Hepatocyte (in vitro differentiated cells): Measurements from ENCODE around the gene PTPRN2. TPM values are rescaled to one million over a fixed set of nuclear protein-coding genes. Genes with fewer than 3 reads are reported as not detected.

Source experiments
- DNase-seq: peaks from one replicate; pipeline ENCODE4 v3.0.0-alpha.2; 2016; ENCODE audit warnings: low spot score
- H2AFZ ChIP-seq: fragments of 200-600 bp; sonication (generic); 2 replicates; pipeline ENCODE4 v1.6.0; 2016; ENCODE audit warnings: antibody characterized with exemption, mild to moderate bottlenecking
- H3K27ac ChIP-seq: fragments of 200-600 bp; sonication (generic); 2 replicates; pipeline ENCODE4 v1.5.1; 2016; ENCODE audit warnings: mild to moderate bottlenecking
- H3K27me3 ChIP-seq: fragments of 200-600 bp; sonication (generic); 2 replicates; pipeline ENCODE4 v1.6.1; 2016
- H3K36me3 ChIP-seq: fragments of 200-600 bp; sonication (generic); replicated peaks from 2 replicates; pipeline ENCODE4 v1.5.1; 2016; ENCODE audit warnings: low read depth; ENCODE audit not compliant: insufficient read depth
- H3K4me1 ChIP-seq: fragments of 200-600 bp; sonication (generic); 2 replicates; pipeline ENCODE4 v1.5.1; 2016; ENCODE audit warnings: mild to moderate bottlenecking, moderate library complexity; ENCODE audit not compliant: insufficient read depth
- H3K4me2 ChIP-seq: fragments of 200-600 bp; sonication (generic); 2 replicates; pipeline ENCODE4 v1.6.0; 2016
- H3K4me3 ChIP-seq: fragments of 200-600 bp; sonication (generic); 2 replicates; pipeline ENCODE4 v1.5.1; 2016; ENCODE audit warnings: mild to moderate bottlenecking
- H3K79me2 ChIP-seq: fragments of 200-600 bp; sonication (generic); 2 replicates; pipeline ENCODE4 v1.6.0; 2017; ENCODE audit warnings: mild to moderate bottlenecking
- H3K9me2 ChIP-seq: fragments of 200-600 bp; sonication (generic); replicated peaks from 2 replicates; pipeline ENCODE4 v1.6.0; 2017; ENCODE audit warnings: mild to moderate bottlenecking; ENCODE audit not compliant: insufficient read depth
- H3K9me3 ChIP-seq: fragments of 200-600 bp; sonication (generic); 2 replicates; pipeline ENCODE4 v1.5.1; 2016; ENCODE audit warnings: low read depth, mild to moderate bottlenecking
- H4K20me1 ChIP-seq: fragments of 200-600 bp; sonication (generic); 2 replicates; pipeline ENCODE4 v1.6.0; 2016; ENCODE audit warnings: mild to moderate bottlenecking; ENCODE audit not compliant: insufficient read depth, poor library complexity, severe bottlenecking
- CTCF ChIP-seq: fragments of 200-600 bp; sonication (generic); IDR thresholded peaks from 2 replicates; pipeline ENCODE4 v1.5.1; 2016; ENCODE audit warnings: antibody characterized with exemption, mild to moderate bottlenecking; ENCODE audit not compliant: poor library complexity
- EZH2 ChIP-seq: fragments of 200-600 bp; sonication (generic); IDR thresholded peaks from 2 replicates; pipeline ENCODE4 v1.6.1; 2016; ENCODE audit warnings: antibody characterized with exemption, mild to moderate bottlenecking, borderline replicate concordance
- EZH2phosphoT487 ChIP-seq: fragments of 200-600 bp; sonication (generic); IDR thresholded peaks from one replicate; pipeline ENCODE4 v1.6.1; 2018; ENCODE audit warnings: antibody characterized with exemption, mild to moderate bottlenecking, low read depth, moderate library complexity; ENCODE audit not compliant: unreplicated experiment, severe bottlenecking
- WGBS: methylation state at CpG from one replicate; pipeline ENCODE4 v1.1.6; 2016; ENCODE audit warnings: low lambda C conversion rate; ENCODE audit errors: missing lambda C conversion rate; 5-methylcytosine and 5-hydroxymethylcytosine counted together
- polyA plus RNA-seq: library from polyadenylated mRNA; unstranded; fragments of >200 nt; fragmentation: Nextera tagmentation; extraction: Ambion mirVana; gene quantifications from 2 replicates; pipeline ENCODE4 v1.2.1, GENCODE V29; 2016
- total RNA-seq: library from RNA; depleted of rRNA; stranded (reverse); fragments of >200 nt; gene quantifications from 2 replicates; pipeline ENCODE4 v1.2.3, GENCODE V29; 2014

PTPRN2 gene
- total and polyA plus RNA-seq, 2 experiments from 2014 or later: 2.1 to 3.3 TPM

DNA sequence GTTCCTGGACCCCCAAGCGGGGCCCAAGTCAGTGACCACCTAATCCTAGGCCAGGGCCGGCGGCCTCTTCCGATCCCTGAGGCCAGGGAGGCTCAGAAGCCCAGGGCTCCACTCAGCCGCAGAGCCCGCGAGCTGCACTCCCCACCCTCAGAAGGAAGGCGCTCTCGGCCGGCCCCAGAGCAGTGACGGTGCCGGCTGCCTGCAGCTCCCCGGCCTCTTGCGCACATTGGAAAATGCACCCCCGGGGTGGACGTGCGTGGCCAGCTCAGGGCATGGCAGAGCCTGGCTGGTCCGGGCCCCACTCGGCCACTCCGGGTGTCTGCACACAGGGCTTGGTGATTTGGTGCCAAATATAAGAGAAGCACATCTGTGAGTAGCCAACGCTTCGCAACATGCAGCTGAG is 269.1 kb downstream of the PTPRN2 start:
- no peaks in the 10 kb centered on the region for H4K20me1 ChIP-seq
- H3K27me3 ChIP-seq: no peaks in the 10 kb centered on the region
- no peak overlapping the region for H3K27ac ChIP-seq
- H3K36me3 ChIP-seq: no peaks in the 10 kb centered on the region
- no peaks in the 10 kb centered on the region for H3K9me2 ChIP-seq
- H3K4me1 ChIP-seq: no peaks in the 10 kb centered on the region
- no peak overlapping the region for H3K4me3 ChIP-seq
- H3K79me2 ChIP-seq: no peaks in the 10 kb centered on the region
- no peaks in the 10 kb centered on the region for H3K9me3 ChIP-seq
- H2AFZ ChIP-seq: no peak overlapping the region
- no peak for DNase-seq
- TF ChIP-seq EZH2: no peak
- TF ChIP-seq EZH2phosphoT487: no peak
- no peak for TF ChIP-seq CTCF
- no peak overlapping the region for H3K4me2 ChIP-seq
- 94% methylated on average over 13 of the region's 22 CpGs for WGBS

- Histone ChIP-seq H3K4me3 (no peak overlapping the region), H3K4me2 (peak overlapping the region; percentile 67), H2AFZ (peak overlapping the region; percentile 33)
Observed at GRCh38 chr7:158317238-158318205, 270.1 kb downstream of the PTPRN2 start.

GRCh38 chr7:158316466-158317031 is 271.1 kb downstream of the PTPRN2 start:
- Histone ChIP-seq H3K9me3 (no peaks in the 10 kb centered on the region), H3K4me3 (no peak overlapping the region), H2AFZ (no peak overlapping the region), H3K79me2 (no peaks in the 10 kb centered on the region), H4K20me1 (no peaks in the 10 kb centered on the region), H3K4me1 (no peaks in the 10 kb centered on the region), H3K4me2 (no peak overlapping the region), H3K9me2 (no peaks in the 10 kb centered on the region), H3K27ac (no peak overlapping the region), H3K27me3 (no peaks in the 10 kb centered on the region), H3K36me3 (no peaks in the 10 kb centered on the region)
- DNase-seq: no peak
- WGBS: 98% methylated on average over 34 of the region's 35 CpGs
- TF ChIP-seq EZH2 (no peak), CTCF (no peak), EZH2phosphoT487 (no peak)

More at GRCh38 chr7:158317238-158318205, 270.1 kb downstream of the PTPRN2 start:
- peak; percentile 13 for TF ChIP-seq CTCF
- TF ChIP-seq EZH2phosphoT487: no peak
- no peak for TF ChIP-seq EZH2
- Histone ChIP-seq H3K9me3 (no peaks in the 10 kb centered on the region), H3K79me2 (no peaks in the 10 kb centered on the region), H3K36me3 (no peaks in the 10 kb centered on the region), H4K20me1 (no peaks in the 10 kb centered on the region), H3K27me3 (no peaks in the 10 kb centered on the region), H3K9me2 (no peaks in the 10 kb centered on the region), H3K27ac (no peak overlapping the region), H3K4me1 (no peaks in the 10 kb centered on the region)
- peak; percentile 59 for DNase-seq
- WGBS: 16% methylated on average over 59 of the region's 59 CpGs
